Sigmoid colon (tissue), 7 donors: Measurements from ENCODE around the gene CHAC1. TPM values are rescaled to one million over a fixed set of nuclear protein-coding genes. Genes with fewer than 3 reads are reported as not detected.

Experiments used
- DNase-seq: peaks from one replicate; pipeline ENCODE4 v3.0.0-alpha.2; 2019
- H3K27ac ChIP-seq, 4 donors: fragments of 200-600 bp; sonication (generic); one replicate each; pipeline ENCODE4 v1.5.1; 2016 to 2019; ENCODE audit warnings: mild to moderate bottlenecking in 1 of 4
- H3K27me3 ChIP-seq, 3 donors: fragments of 200-600 bp; sonication (generic); one replicate each; pipeline ENCODE4 v1.5.1; 2019; ENCODE audit warnings: mild to moderate bottlenecking in 1 of 3
- H3K36me3 ChIP-seq, 4 donors: fragments of 200-600 bp; sonication (generic); one replicate each; pipeline ENCODE4 v1.5.1; 2016 to 2019
- H3K4me1 ChIP-seq, 4 donors: fragments of 200-600 bp; sonication (generic); one replicate each; pipeline ENCODE4 v1.5.1; 2017 to 2019
- H3K4me3 ChIP-seq, 4 donors: fragments of 200-600 bp; sonication (generic); one replicate each; pipeline ENCODE4 v1.5.1; 2017 to 2019; ENCODE audit warnings: mild to moderate bottlenecking in 2 of 4, moderate library complexity in 1 of 4
- H3K9me3 ChIP-seq, 4 donors: fragments of 200-600 bp in 3 of 4; sonication (generic) in 3 of 4; one replicate each; pipeline versions ENCODE4 v1.5.1 to v1.6.1; 2013 to 2019
- EP300 ChIP-seq, 4 donors: sonication (generic); formaldehyde crosslinking; IDR thresholded peaks; one replicate each; pipeline ENCODE4 v1.6.1; 2017; ENCODE audit warnings: antibody characterized with exemption in 4 of 4
- POLR2A ChIP-seq, 2 donors: fragments of 450-650 bp; IDR thresholded peaks; one replicate each; pipeline ENCODE4 v1.6.1; 2016; ENCODE audit warnings: antibody characterized with exemption in 2 of 2, mild to moderate bottlenecking in 2 of 2, moderate library complexity in 2 of 2
- POLR2AphosphoS5 ChIP-seq, 4 donors: sonication (generic); formaldehyde crosslinking; IDR thresholded peaks; one replicate each; pipeline ENCODE4 v1.6.1; 2017; ENCODE audit warnings: antibody characterized with exemption in 4 of 4
- WGBS, 2 donors: extraction: QIAGEN DNeasy Blood & Tissue Kit; methylation state at CpG; one replicate each; pipeline ENCODE4 v1.1.7; 2013; 5-methylcytosine and 5-hydroxymethylcytosine counted together
- intact Hi-C: fragments of 100-400 bp; cut with DNase I; formaldehyde crosslinking; loops from one replicate; pipeline ENCODE4 v1.15.1; 2023
- polyA plus RNA-seq, 3 donors: library from polyadenylated mRNA; stranded (reverse); fragments of 200-250 nt; gene quantifications; one replicate each; pipeline ENCODE4 v1.2.3, GENCODE V29; 2013
- total RNA-seq, 4 donors: library from RNA; depleted of rRNA; stranded (reverse); fragments of >200 nt; gene quantifications; one replicate each; pipeline ENCODE4 v1.1.0, GENCODE V29; 2016
- TF ChIP-seq, protein P1 (sequence below), 4 experiments: fragments of 450-650 bp in 3 of 4; fragments of 200-600 bp in 1 of 4; IDR thresholded peaks; one replicate each; pipeline ENCODE4 v1.5.1; 2016 to 2019; ENCODE audit warnings: antibody characterized with exemption in 4 of 4, mild to moderate bottlenecking in 3 of 4, moderate library complexity in 2 of 4
- donor health status: healthy with polysubstance abuse.
- donor health status: Bipolar disorder and iron deficiency.
- donor health status: healthy.

The CHAC1 gene, protein sequence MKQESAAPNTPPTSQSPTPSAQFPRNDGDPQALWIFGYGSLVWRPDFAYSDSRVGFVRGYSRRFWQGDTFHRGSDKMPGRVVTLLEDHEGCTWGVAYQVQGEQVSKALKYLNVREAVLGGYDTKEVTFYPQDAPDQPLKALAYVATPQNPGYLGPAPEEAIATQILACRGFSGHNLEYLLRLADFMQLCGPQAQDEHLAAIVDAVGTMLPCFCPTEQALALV
- total RNA-seq (1 to 10 TPM in 3 of 4 donors, under 1 TPM in 1; 0.66 to 3.1 (median 2.4) TPM), polyA plus RNA-seq (10 to 100 TPM in 1 of 3 donors, 1 to 10 TPM in 2; 3.0 to 31.4 (median 8.3) TPM)

DNA sequence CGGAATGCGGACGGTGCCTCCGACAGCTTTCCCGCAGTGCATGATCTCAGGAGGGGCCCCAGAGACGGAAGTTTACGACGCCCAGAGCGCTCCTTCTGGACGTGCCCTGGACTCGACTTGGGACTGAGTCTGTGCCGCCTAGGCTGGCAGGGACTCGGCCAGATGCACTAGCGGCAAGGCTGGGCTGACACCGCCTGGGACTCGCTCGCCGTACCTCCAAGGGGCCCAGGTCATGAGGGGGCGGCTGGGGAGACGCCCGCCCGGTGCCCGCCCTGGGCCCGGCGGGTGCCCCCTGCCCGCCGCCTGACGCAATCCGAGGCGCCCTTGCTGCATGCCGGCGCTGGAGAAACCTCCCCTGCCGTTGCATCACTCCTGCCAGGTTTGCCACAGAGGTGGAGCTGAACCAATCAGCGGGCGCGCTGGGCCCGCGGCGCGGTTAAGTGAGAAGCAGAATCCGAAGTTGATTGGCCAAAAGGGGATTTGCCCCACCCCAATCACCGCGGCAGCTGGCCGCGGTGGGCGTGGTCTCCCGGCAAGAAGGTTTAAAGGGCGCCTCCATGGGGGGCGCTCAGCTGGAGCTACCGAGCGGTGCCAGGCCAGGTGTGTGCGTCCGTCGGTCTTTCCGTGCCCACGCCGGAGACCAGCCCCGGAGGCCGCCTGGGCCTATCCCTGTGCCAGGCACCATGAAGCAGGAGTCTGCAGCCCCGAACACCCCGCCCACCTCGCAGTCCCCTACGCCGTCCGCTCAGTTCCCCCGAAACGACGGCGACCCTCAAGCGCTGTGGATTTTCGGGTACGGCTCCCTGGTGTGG lies at the start of gene CHAC1:
Gene CHAC1 (plus strand): TSS at position 571 of the 812 bp plus-strand sequence. CDS start 113 bp downstream, at position 684.
- Histone ChIP-seq H3K4me3 (peak within 1 kb of the TSS; percentile 44 to 80 (median 63)), H3K9me3 (no peaks in the 10 kb centered on the region), H3K36me3 (no peaks in the 10 kb centered on the region), H3K27ac (peak within 1 kb of the TSS; percentile 85 to 91 (median 86)), H3K4me1 (peaks cover 0 to 46% (median 35%) of the 10 kb centered on the region in 4 donors), H3K27me3 (no peaks in the 10 kb centered on the region)
- TF ChIP-seq POLR2AphosphoS5 (IDR thresholded peaks at IDR 0.05) = peak; percentile 59 to 82 (median 78)
- TF ChIP-seq, protein P1, sequence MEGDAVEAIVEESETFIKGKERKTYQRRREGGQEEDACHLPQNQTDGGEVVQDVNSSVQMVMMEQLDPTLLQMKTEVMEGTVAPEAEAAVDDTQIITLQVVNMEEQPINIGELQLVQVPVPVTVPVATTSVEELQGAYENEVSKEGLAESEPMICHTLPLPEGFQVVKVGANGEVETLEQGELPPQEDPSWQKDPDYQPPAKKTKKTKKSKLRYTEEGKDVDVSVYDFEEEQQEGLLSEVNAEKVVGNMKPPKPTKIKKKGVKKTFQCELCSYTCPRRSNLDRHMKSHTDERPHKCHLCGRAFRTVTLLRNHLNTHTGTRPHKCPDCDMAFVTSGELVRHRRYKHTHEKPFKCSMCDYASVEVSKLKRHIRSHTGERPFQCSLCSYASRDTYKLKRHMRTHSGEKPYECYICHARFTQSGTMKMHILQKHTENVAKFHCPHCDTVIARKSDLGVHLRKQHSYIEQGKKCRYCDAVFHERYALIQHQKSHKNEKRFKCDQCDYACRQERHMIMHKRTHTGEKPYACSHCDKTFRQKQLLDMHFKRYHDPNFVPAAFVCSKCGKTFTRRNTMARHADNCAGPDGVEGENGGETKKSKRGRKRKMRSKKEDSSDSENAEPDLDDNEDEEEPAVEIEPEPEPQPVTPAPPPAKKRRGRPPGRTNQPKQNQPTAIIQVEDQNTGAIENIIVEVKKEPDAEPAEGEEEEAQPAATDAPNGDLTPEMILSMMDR (IDR thresholded peaks at IDR 0.05) = no peak
- TF ChIP-seq EP300 (IDR thresholded peaks at IDR 0.05) = no peak
- peak; percentile 22 to 47 for TF ChIP-seq POLR2A (IDR thresholded peaks at IDR 0.05)
- DNase-seq = peak; percentile 97
- intact Hi-C loops = no loop called here
- 1% methylated on average over 72 of the region's 72 CpGs for WGBS, 2 donors

DNA sequence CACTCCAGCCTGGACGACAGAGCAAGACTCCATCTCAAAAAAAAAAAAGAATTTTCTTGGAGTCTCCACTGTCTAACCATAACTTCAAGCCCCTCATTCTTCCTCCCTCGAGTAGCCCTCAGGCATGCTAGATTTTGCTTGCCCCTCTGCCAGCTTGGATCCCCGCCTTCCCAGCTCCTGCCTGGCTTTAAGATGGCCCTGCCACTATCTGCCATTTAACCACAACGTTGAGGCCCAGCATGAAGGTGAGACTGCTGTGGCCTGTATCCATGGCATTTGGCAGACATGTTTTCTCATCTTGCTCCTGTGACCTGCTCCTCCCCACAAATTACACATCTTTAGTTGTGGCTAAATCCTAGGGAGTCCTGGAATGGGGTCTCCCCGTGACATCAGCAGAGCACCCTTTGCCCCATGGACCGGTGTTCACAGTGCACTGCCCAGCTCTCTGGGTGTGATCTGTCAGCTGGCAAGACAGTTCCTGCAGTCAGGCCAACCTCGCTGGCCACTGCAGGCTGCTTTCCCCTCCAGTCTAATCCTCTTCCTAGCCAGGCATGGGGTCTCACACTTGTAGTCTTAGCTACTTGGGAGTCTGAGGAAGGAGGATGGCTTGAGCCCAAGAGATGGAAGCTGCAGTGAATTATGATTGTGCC lies 48.6 kb upstream of the CHAC1 start:
- peak overlapping the region in 2 of 4 donors; percentile 40 to 82 for H3K27ac ChIP-seq
- intact Hi-C loops = loop anchor here (2.0 to 5.0 kb wide), 6 partner anchors 38 to 428 kb away; partner anchors contain the start of genes INO80, NUSAP1 and OIP5
- H3K4me1 ChIP-seq = peaks cover 0 to 38% (median 31%) of the 10 kb centered on the region in 4 donors
- no peak for DNase-seq
- H3K4me3 ChIP-seq = no peak overlapping the region
- TF ChIP-seq, protein P1 (IDR thresholded peaks at IDR 0.05) = no peak
- TF ChIP-seq EP300 (IDR thresholded peaks at IDR 0.05) = no peak
- TF ChIP-seq POLR2A (IDR thresholded peaks at IDR 0.05) = no peak
- no peak for TF ChIP-seq POLR2AphosphoS5 (IDR thresholded peaks at IDR 0.05)
- H3K27me3 ChIP-seq = no peaks in the 10 kb centered on the region
- 46 to 81% methylated on average over 7 of the region's 7 CpGs for WGBS, 2 donors
- H3K9me3 ChIP-seq = no peaks in the 10 kb centered on the region
- H3K36me3 ChIP-seq = peaks cover 10 to 46% (median 31%) of the 10 kb centered on the region in 4 donors

DNA sequence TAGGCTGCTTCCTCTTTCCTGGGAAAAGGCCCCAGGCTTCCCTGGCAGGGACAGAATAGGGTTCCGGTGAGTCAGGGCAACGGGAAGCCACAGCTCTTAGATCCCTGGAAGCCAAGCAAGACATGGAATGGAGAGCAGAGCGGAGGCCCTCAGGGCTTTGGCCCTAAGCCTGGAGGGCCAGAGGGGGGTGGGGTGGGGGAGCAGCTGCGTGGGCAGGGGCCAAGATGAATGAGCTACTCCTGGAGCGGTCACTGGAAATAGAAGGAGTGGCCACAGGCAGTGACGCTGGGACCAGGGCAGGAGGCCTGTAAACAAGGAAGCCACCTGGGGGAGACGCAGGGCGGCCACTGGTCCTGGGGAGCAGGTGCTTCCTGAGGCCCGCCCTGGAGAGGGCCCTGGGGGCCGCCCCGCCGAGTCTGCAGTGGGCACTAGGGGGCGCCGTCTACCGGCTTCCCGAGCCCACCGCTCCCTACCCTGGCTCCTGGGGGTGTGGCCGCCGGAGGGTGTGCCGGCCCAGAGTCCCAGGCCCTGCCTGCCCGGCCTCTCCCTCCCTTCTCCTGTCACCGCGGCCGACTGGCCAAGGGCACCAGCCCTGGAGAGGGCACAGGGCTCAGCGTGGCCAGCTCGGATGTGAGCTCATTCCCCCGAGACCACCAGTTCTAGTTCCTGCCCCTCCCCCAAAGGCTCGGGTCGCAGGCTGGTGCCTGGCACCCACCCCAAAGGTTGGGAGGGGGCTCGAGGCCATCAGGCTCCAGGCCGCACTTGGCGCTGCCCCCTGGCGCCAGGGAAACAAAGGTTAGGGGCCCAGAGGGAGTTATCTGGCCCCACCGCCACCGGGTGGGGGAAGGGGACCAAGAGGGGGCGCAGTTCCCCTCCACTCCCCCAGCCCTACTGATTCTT lies 46.9 kb upstream of the CHAC1 start:
- H3K27me3 ChIP-seq = no peaks in the 10 kb centered on the region
- peak overlapping the region; percentile 75 to 87 (median 80) for H3K27ac ChIP-seq
- DNase-seq = peak; percentile 94
- TF ChIP-seq, protein P1 (IDR thresholded peaks at IDR 0.05) = peak; percentile 55 to 75 (median 60)
- TF ChIP-seq POLR2AphosphoS5 (IDR thresholded peaks at IDR 0.05) (peak in 3 of 4 donors; percentile 32 to 59 (median 57)), POLR2A (IDR thresholded peaks at IDR 0.05) (no peak), EP300 (IDR thresholded peaks at IDR 0.05) (no peak)
- H3K9me3 ChIP-seq = no peaks in the 10 kb centered on the region
- 2 to 4% methylated on average over 36 of the region's 36 CpGs for WGBS, 2 donors
- intact Hi-C loops = loop anchor here (5.0 kb wide), 3 partner anchors 36 to 211 kb away; partner anchors contain the start of gene INO80
- peak overlapping the region; percentile 22 to 48 (median 43) for H3K4me3 ChIP-seq
- H3K4me1 ChIP-seq = peaks cover 0 to 31% (median 30%) of the 10 kb centered on the region in 4 donors
- H3K36me3 ChIP-seq = peaks cover 0 to 29% (median 16%) of the 10 kb centered on the region in 4 donors
